ENCODE data around the gene BANF1. TPM values are rescaled to one million over a fixed set of nuclear protein-coding genes. Genes with fewer than 3 reads are reported as not detected.

BANF1 gene
- total and polyA plus RNA-seq, 9 of the 15 experiments (the other 6 are each of a cell fraction or from before 2014, with no cell fraction given) = 108 to 651 (median 263) TPM

DNA sequence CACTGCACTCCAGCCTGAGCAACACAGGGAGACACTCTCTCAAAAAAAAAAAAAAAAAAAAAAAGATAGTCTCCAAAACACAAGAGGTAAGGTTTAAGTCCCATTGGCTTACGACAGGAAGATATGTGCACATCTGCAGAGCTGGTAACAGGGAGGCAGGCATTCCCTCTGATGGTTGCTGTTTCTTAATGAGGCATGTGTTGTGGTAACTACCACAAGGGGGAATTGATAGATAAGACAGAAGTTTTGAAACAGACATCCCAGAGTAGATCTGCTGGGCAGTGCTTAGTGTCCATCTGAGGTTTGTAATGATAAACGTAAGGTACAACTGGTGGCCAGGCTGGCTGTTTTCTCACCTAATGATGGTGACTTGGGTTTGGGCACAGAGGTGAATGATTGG is 5.0 kb upstream of the BANF1 start:
- in situ Hi-C loops (cut with MboI) (loop anchor here (10.0 kb wide), 1 partner anchor 282 kb away; the partner anchor contains the start of gene KAT5), intact Hi-C loops (cut with micrococcal nuclease) (no loop called here)
- Histone ChIP-seq H2AFZ (ENCODE audit: low read depth, low read length) (no peak overlapping the region), H4K20me1 (replicated peaks; ENCODE audit: control insufficient read depth, insufficient read depth, low read length) (peaks cover 3% of the 10 kb centered on the region; the same call in 1 of the 2 replicates), H3K9me1 (ENCODE audit: control insufficient read depth, insufficient read depth, low read length) (no peaks in the 10 kb centered on the region), H3K27me3 (ENCODE audit: control insufficient read depth in 2 of 2, insufficient read depth in 2 of 2, low read length in 2 of 2) (no peaks in the 10 kb centered on the region), H3K4me2 (ENCODE audit: insufficient read depth, low read length) (no peak overlapping the region), H3K9ac (ENCODE audit: insufficient read depth in 1 of 2, low read depth in 2 of 2, low read length in 2 of 2) (no peak overlapping the region), H3K79me2 (ENCODE audit: control insufficient read depth, insufficient read depth, low read length) (peaks cover 30% of the 10 kb centered on the region), H3K4me1 (replicated peaks in 1 of 2; ENCODE audit: control insufficient read depth in 2 of 2, insufficient read depth in 2 of 2, low read length in 2 of 2) (peaks cover 5 to 6% of the 10 kb centered on the region in 2 experiments; a peak in 4 of 5 replicates), H3K27ac (ENCODE audit: extremely low read depth, low read depth, low read length) (no peak overlapping the region), H3K4me3 (no peak overlapping the region), H3K9me3 (replicated peaks; ENCODE audit: control insufficient read depth, insufficient read depth, low read depth, low read length) (no peaks in the 10 kb centered on the region), H3K36me3 (ENCODE audit: control insufficient read depth, insufficient read depth, low read length) (peaks cover 41% of the 10 kb centered on the region)
- ChIA-PET POLR2A (interaction anchor here (0.6 to 1.4 kb wide), 2 partner anchors 53 to 1679 kb away, joined by 3 to 4 read pairs; partner anchors contain the start of gene PRDX5), CTCF (ENCODE audit: low intra/inter-chr PET ratio) (no interaction called here)
- BruUV-seq (replicated peaks) = no TSS peak
- peak in 2 of 4 experiments; percentile 31 to 37 for DNase-seq (ENCODE audit: extremely low read depth in 1 of 4, low spot score in 3 of 4)
- WGBS (ENCODE audit: insufficient coverage, low coverage, missing lambda C conversion rate) = 85% methylated on average over 2 of the region's 2 CpGs
- no peak for FAIRE-seq
- TF ChIP-seq SRF (CRISPR knock-in tag; IDR thresholded peaks at IDR 0.05) (peak in 1 of 2 experiments; percentile 23; a peak in 1 of 4 replicates), ZBTB11 (CRISPR knock-in tag; IDR thresholded peaks at IDR 0.05) (0 out of 6 replicates have a peak, but pooled peaks of 1 of the 3 experiments have one; percentile 25), ZNF584 (CRISPR knock-in tag; IDR thresholded peaks at IDR 0.05; ENCODE audit: low read depth) (no peak), MAFK (IDR thresholded peaks at IDR 0.05; ENCODE audit: low read length) (no peak), CBFA2T2 (conservative IDR thresholded peaks at IDR 0.05) (peak; percentile 16; the same call in 1 of the 2 replicates), FOXJ3 (CRISPR knock-in tag; IDR thresholded peaks at IDR 0.05) (0 out of 2 replicates have a peak, but pooled peaks have one; percentile 34), NUFIP1 (IDR thresholded peaks at IDR 0.05; ENCODE audit: partially characterized antibody) (no peak), LARP7 (IDR thresholded peaks at IDR 0.05) (no peak), TCF3 (CRISPR knock-in tag; IDR thresholded peaks at IDR 0.05) (peak; percentile 46), CEBPG (CRISPR knock-in tag; IDR thresholded peaks at IDR 0.05) (0 out of 2 replicates have a peak, but pooled peaks have one; percentile 14), CEBPG (tag; conservative IDR thresholded peaks at IDR 0.05 in 1 of 2, IDR thresholded peaks at IDR 0.05 in 1 of 2) (no peak), CBFA2T3 (IDR thresholded peaks at IDR 0.05) (peak; percentile 63), TEAD4 (IDR thresholded peaks at IDR 0.05; ENCODE audit: low read length) (peak; percentile 54), TEAD4 (CRISPR knock-in tag; IDR thresholded peaks at IDR 0.05; ENCODE audit: borderline replicate concordance) (no peak)
- TF ChIP-seq, protein P1, sequence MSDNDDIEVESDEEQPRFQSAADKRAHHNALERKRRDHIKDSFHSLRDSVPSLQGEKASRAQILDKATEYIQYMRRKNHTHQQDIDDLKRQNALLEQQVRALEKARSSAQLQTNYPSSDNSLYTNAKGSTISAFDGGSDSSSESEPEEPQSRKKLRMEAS (CRISPR knock-in tag; IDR thresholded peaks at IDR 0.05) = peak; percentile 45; the same call in 1 of the 2 replicates
- ATAC-seq = no peak
